GM18517 (cell line): Measurements from ENCODE around the gene TP53BP2.

Experiments used
- ATAC-seq: cut with Tn5 transposase; IDR thresholded peaks from one replicate; pipeline ENCODE4 v1.9.1; 2021; ENCODE audit warnings: mild to moderate bottlenecking, moderate library complexity; ENCODE audit not compliant: unreplicated experiment

TP53BP2 gene

DNA sequence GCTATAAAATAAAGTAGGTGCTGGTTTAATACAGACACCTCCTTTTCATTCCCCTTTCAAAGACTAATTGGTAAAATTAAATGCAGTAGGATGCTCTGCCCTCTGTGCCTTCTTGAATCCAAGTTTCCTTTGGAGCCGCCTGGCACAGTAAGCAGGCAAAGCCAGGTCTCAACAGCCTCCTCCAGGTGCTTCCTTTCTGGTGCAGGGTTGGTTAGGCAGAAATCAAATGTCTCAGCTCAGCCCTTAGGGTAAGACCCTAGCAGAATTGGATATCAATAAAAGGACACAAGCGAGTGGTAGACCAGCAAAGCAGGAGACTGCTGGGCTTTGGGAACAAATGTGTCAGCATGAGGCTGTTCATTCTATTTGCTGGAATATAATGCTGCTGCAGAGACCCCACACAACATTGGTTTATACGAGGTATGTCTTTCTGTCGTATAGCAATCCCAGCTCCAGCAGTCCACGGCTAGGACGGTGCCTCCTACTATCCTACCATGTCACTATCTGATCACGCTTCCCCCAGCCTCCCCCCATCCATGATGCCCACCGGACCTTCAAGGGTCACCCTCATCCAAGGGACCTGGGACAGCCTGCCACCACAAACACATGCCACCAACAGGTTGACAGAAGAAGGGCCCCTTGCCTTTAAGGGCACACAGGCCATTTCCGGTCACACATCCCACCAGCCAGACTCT, 75.0 kb downstream of the TP53BP2 start:
- ATAC-seq = no peak

GRCh38 chr1:223765719-223766340, 79.9 kb downstream of the TP53BP2 start:
- no peak for ATAC-seq

GRCh38 chr1:223765036-223765718, 80.6 kb downstream of the TP53BP2 start:
- no peak for ATAC-seq

DNA sequence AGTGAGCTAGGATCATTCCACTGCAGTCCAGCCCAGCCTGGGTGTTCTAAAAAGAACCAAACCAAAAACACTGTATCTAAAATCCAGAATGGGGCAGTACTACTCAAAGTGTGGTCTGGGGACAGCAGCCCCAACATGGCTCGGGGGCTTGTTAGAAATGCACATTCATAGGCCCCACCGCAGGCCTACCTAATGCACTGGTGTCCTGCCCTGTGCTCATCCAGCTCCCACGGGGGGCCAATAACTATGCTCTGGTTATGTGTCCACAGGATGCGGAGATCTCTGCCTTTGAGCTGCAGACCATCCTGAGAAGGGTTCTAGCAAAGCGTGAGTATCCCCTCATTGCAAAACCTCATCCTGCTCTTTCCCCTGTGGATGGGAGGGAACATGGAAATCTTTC, 81.9 kb downstream of the TP53BP2 start:
- ATAC-seq = no peak

DNA sequence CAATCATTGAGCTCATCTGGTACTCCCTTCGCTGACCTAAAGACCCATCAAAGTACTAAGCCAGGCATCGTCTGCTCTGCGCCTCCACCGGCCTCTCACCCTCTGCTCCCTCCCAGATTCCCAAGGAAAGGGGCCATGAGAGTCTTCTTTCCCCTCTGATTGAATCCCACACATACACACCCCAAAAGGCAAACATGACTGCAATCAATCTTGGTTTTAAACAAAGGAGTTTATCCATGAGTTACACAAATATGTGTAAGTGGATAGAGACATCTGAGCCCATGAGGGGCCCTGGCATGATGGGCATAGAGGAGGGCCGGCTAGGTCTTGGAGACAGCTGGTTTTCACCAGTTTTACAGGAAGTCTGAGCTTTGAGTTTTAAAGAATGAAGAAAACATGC, 82.5 kb downstream of the TP53BP2 start:
- no peak for ATAC-seq

DNA sequence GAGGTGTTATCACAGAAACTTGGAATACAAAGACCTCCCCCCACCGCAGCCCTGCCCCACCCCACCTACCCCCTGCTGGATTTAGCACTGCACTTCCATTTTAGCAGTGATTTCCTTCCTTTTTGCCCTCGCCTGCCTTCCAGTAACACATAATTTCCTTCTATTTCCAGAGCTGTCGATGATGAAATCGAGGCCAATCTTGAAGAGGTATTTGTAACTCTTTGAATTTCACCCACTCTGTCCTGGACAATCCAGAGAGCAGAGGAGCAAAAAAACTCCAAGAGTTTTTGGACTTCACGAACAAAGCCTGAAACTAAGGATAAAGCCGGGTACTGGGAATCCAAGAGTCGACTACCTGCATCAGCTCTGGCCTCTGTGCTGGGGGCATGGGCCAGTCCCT, 84.3 kb downstream of the TP53BP2 start:
- ATAC-seq = no peak

DNA sequence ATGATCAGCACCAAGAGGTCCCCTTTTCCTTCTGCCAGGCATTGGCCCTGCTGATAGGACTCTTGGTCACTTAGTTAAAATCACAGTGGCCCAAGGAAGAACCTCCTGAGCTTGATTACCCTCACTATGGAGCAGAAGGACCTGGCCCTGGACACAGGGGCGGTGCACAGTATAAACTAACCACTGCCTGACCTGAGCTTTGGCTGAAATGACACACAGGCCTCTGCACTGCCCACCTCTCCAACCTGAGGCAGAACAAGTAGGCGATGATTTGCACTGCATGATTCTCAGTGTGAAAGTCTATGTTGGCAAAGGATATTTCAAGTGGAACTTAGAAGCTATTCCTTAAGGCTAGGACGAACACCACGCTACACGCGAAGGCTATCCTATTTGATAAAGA, 84.9 kb downstream of the TP53BP2 start:
- no peak for ATAC-seq

DNA sequence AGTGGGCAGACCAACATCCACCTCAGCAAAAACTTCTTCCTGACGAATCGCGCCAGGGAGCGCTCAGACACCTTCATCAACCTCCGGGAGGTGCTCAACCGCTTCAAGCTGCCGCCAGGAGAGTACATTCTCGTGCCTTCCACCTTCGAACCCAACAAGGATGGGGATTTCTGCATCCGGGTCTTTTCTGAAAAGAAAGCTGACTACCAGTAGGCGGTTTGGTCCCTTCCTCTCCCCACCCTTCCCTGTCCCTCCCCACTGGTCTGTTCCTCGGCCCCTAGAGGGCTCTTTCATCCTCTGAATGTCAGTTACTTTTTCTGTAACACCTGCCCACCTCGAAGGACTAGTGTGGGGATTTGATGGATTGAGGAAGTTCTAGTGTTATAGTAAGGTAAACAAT, 86.5 kb downstream of the TP53BP2 start:
- ATAC-seq = no peak

GRCh38 chr1:223758734-223759133, 87.0 kb downstream of the TP53BP2 start:
- ATAC-seq = no peak

GRCh38 chr1:223756806-223757700, 88.7 kb downstream of the TP53BP2 start:
- no peak for ATAC-seq

DNA sequence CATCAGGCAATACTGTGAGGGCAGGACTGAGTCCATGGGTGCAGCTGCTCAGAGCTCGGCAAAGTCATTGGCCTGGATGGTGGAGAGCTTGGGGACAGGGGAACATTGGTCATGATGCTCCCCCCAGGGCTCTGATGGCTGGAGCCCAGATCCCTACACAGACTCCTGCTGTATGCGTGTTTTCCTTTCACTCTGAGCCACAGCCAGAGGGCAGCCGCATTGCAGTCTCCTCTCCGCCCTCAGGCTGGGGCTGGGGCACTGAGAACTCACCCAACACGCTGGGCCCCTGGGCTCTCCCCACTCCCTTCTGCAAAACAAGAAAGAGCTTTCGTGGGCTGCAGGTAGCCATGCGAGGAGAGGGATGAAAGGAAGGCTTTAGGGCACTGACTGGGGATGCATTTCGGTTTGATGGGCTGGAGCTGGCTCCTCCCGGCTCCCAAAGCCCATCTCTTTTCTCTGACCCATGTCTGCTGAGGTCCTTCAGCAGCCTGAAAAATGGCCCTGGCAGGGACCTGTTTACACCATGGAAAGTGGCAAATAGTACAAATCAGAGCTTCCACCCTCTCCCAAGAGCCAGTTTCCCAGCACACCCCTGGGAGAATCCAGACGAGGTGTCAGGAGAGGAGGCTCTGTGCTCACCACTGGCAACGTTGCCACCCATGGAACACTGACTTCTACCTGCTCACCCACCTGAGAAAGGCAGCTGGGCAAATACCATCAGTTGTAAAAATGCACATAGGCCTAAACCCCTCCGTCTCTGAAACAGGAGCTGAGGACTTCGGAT, 89.6 kb downstream of the TP53BP2 start:
- ATAC-seq = no peak

DNA sequence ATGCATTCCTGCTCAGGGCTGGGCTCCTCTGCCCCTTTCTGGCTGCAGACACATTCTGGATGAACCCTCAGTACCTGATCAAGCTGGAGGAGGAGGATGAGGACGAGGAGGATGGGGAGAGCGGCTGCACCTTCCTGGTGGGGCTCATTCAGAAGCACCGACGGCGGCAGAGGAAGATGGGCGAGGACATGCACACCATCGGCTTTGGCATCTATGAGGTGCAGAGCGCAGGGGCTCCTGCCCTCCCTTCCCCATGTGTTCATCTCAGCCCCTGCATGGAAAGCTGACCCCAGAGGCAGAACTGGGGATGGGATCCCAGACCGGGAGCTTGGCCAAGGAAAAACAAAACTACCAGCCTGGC, 90.3 kb downstream of the TP53BP2 start:
- no peak for ATAC-seq

DNA sequence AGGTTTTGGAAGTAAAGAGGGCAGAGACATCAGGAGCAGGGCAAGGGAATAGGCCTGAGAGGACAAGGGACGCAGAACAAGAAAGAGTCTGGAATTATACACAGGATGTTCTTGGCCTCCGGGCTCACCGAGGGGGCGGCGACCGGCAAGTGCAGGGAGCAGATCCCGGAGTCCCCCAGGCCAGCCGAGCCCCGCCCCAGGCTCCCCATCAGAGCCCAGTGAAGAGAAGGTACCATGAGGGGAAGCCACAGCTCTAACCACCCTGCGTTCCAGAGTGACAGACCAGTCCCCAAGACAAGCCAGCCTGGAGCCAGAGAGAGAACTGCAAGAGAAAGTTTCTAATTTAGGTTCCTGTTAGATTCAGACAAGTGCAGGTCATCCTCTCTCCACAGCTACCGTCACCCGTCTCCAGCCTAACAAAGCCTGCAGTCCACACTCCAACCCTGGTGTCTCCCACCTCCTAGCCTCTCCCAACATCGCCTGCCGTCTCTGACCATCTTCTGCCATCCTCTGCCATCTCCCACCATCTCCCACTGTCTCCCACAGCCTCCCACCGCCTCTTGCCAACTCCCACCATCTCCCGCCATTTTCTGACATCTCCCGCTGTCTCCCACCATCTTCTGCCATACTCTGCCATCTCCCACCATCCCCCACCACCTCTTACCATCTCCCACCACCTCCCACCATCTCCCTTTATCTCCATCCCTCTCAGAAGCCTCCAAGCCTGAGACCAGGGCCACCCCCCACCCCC, 90.9 kb downstream of the TP53BP2 start:
- no peak for ATAC-seq

GRCh38 chr1:223752721-223753515, 92.8 kb downstream of the TP53BP2 start:
- ATAC-seq = no peak

DNA sequence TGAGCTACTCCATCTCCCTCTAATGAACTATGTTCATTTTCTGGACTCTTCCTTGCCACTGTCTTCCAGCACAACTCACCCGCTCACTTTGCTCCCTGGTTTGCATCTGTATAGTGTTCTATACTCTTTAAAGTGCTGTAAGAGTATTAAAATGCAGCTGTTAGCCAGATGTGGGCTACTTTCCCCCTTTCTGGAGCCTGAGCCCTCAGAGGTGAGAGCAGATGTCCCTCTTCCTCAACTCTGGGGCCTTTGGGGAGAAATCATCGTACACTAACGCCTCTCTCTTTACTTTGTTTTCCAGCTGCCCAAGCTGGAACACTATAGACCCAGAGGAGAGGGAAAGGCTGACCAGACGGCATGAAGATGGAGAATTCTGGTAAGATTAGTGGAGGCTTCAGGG, 94.1 kb downstream of the TP53BP2 start:
- ATAC-seq = no peak

DNA sequence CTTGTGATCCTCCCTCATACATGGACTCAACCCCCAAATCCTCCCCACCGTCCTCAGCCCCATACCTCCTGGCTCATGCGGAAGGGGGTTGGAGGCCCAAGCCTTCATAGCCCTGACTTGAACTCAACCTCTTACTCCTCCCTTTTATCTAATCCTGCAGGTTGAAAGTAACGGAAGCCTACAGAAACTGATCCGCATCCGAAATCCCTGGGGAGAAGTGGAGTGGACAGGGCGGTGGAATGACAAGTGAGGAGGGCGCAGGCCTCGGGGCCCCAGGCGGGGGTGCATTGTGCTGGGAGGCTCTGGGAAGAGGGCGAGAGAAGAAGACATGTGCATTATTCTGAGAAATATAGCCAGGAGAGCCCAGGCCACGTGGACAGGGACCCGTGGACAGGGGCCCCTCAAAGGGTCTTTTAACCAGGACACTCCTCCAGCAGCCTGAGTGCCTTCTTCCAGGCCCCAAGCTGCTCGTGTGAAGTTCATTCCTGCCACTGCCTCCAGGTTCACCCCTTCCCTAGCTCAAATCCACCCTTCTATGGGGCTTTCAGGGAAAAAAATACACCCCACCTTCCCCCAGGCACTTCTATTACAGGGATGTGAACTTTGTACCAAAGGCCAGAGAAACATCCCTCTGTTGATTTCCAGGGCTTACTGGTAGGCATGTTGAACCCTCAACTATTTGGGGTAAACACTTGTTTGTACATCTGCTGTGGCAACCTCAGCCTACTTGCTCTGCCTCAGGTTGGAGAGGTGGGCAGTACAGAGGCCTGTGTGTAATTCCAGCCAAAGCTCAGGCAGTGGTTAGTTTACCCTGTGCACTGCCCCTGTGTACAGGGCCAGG, 94.8 kb downstream of the TP53BP2 start:
- ATAC-seq = no peak

GRCh38 chr1:223748773-223749733, 96.7 kb downstream of the TP53BP2 start:
- ATAC-seq = peak; percentile 79
